Fibroblast of mammary gland (primary cell): ENCODE data around the gene GJC1.

ENCODE experiments used
- DNase-seq: peaks from one replicate; pipeline ENCODE4 v3.0.0-alpha.2; 2010; ENCODE audit warnings: low read depth
- H3K4me3 ChIP-seq: 2 replicates; pipeline ENCODE4 v1.5.1; 2011; ENCODE audit warnings: low read depth, mild to moderate bottlenecking, low read length, moderate library complexity; ENCODE audit not compliant: control insufficient read depth
- TF ChIP-seq, protein P1 (sequence below): conservative IDR thresholded peaks from 2 replicates; pipeline ENCODE4 v1.5.1; 2011; ENCODE audit warnings: low read depth, low read length, inconsistent platforms; ENCODE audit not compliant: control insufficient read depth, insufficient read depth

Gene GJC1

DNA sequence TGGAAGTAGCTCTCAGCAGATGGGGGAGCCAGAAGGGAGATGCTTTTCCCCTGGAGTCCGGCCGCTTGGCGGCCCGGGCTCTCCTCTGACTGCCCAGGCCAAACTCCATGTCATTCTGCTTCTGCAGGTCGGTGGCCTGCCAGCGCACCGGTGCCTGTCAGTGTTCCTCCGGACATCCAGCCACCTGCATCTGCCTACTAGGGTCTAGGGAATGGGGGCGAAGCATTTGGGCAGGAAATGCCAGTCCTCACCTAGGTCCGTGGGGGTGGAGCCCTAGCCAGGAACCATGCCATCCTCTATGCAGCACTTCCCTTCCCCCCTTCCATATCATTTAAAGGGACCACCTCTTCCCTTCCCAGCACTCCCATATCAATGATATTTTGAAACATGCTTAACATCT, 34.2 kb downstream of the GJC1 start:
- H3K4me3 ChIP-seq, result no peak overlapping the region
- no peak for DNase-seq
- TF ChIP-seq, protein P1, sequence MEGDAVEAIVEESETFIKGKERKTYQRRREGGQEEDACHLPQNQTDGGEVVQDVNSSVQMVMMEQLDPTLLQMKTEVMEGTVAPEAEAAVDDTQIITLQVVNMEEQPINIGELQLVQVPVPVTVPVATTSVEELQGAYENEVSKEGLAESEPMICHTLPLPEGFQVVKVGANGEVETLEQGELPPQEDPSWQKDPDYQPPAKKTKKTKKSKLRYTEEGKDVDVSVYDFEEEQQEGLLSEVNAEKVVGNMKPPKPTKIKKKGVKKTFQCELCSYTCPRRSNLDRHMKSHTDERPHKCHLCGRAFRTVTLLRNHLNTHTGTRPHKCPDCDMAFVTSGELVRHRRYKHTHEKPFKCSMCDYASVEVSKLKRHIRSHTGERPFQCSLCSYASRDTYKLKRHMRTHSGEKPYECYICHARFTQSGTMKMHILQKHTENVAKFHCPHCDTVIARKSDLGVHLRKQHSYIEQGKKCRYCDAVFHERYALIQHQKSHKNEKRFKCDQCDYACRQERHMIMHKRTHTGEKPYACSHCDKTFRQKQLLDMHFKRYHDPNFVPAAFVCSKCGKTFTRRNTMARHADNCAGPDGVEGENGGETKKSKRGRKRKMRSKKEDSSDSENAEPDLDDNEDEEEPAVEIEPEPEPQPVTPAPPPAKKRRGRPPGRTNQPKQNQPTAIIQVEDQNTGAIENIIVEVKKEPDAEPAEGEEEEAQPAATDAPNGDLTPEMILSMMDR, result no peak

DNA sequence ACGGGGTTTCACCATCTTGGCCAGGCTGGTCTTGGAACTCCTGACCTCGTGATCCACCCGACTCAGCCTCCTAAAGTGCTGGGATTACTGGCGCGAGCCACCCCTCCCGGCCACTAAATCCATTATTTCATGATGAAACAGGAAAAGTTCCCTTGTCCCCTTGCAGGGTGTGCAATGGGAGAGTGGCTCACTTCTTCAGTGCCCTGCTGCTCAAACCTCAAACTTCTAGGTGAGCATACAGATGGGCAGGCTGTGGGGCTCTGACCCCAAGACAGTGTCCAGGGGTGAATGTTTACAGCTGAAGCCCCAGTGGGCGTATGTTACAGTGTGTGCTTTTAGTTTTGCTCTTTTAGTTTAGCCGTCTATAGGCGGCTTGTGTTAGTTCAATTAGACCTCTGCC, 34.7 kb downstream of the GJC1 start:
- H3K4me3 ChIP-seq, result no peak overlapping the region
- DNase-seq, result no peak
- TF ChIP-seq, protein P1, result no peak

DNA sequence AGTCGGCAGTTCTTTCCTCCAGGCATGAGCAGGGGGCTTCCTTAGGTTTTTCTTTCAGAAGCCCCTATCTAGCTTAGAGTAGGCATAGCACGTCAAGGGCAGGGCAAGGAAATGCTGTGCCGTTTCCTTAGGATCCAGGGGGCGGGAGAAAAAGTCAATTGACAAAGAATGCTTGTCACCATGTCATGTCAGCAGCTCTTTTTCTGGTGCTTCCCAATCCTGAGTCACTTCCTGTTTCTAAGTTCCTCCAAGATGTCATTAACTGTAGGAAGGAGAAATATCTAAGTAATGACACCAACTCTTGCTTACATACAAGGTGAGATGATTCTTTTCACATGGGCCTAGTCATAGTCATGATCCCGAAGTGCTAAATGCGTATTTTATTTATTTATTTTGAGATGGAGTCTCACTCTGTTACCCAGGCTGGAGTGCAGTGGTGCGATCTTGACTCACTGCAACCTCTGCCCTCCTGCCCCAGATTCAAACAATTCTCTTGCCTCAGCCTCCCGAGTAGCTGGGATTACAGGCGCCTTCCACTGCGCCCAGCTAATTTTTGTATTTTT, 35.2 kb downstream of the GJC1 start:
- no peak overlapping the region for H3K4me3 ChIP-seq
- TF ChIP-seq, protein P1, result no peak
- DNase-seq, result peak; percentile 94

- TF ChIP-seq, protein P1, result no peak
- DNase-seq, result no peak
- no peak overlapping the region for H3K4me3 ChIP-seq
These were observed 35.9 kb downstream of the GJC1 start for GRCh38 chr17:44793885-44794842.

GRCh38 chr17:44792276-44792675, 37.8 kb downstream of the GJC1 start:
- peak; percentile 33 for DNase-seq
- no peak overlapping the region for H3K4me3 ChIP-seq
- TF ChIP-seq, protein P1, result no peak

DNA sequence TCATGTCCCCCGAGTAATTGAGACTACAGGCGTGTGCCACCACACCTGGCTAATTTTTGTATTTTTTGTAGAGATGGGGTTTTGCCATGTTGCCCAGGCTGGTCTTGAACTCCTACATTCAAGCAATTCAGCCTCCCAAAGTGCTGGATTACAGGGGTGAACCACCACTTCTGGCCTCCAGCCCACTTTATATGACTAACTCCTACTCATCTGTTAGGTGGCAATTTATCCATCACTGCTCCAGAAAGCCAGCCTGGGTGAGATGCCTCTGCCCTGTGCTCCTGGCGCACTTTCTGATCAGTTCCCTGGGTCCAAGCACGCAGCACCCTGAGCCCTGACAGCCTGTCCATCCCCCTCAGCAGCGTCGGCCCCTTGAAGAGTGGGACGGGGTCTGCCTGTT, 41.9 kb downstream of the GJC1 start:
- TF ChIP-seq, protein P1, result no peak
- no peak overlapping the region for H3K4me3 ChIP-seq
- peak; percentile 19 for DNase-seq
